HS-27A (cell line): ENCODE results near the gene LDHD.

Experiments used
- DNase-seq: peaks from one replicate; pipeline ENCODE4 v3.0.0-alpha.2; 2012; ENCODE audit warnings: low read depth, missing footprints

The LDHD gene

GRCh38 chr16:75079346-75079926 is 37.1 kb downstream of the LDHD start:
- DNase-seq, result no peak

DNA sequence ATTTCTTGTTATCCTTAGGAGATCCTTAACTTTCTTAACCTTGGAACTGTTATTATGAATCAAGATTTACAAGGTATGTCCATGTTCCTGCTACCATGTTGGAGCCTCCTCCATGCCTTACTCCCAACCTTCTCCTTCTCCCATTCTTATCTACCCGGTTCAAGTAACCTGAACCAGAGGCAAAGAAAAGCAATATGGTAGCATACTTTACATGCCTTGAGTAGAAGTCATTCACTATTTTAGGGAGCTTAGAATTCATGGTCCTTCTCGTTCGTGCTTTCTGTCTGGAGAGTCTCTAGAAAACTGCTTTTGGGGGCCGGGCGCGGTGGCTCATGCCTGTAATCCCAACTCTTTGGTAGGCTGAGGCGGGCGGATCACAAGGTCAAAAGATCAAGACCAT is 37.7 kb downstream of the LDHD start:
- no peak for DNase-seq

- no peak for DNase-seq
Measured at GRCh38 chr16:75075688-75076268, 40.8 kb downstream of the LDHD start.

DNA sequence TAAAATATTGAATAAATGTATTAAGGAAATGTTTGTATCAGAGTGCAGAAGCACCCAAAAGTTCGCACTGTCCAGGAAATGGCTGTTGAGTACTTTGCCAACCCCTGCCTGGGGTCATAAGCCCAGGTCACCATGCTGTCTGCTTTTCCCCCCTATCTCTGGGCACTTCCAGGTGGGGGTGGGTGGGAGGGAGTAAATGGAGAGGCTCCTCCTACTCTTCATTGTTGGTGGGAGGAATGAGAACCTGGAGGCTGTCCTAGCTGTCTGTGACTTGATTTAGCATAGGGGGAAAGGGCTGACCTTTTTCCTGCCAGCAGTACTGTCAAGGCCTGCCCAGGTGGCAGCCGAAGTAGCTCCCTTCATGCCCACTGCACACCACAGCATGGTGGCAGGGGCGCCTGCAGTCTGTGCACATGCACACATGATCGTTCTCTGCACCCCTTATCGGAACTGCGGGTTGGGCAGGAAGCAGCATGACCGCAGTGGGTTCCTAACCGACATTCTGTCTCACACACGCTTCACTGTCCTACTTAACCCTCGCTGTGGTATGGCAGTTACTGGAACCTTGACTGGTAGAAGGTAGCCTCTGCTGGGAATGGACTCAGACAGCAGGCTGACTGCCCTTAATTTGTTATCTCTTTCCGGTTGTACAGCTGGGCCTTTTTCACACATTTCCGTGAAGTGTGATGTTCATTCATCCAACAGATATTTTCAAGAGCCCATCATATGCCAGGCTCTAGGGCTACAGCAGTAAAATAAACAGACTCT is 41.5 kb downstream of the LDHD start:
- no peak for DNase-seq

DNA sequence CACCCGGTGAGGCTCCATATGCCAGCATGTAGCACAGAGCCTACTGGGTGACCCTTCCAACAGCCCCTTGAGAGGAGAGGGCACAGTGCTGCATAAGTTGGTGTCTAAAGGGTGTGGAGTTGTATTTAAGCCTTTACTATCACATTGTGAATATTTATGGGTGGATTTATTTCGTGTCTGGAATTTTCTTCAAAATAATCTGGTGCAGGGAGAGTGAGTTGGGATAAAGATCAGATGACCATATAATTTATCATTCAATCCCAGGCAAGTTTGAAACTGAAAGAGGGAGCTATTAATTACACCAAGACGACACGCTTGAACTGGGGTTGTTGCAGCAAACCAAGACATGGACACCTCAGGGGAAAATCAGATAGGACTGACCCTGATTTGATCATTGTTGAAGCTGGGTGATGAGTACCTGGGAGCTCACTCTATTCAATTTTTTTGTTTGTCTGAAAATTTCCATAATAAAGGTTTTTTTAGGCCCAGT is 42.2 kb downstream of the LDHD start:
- DNase-seq, result no peak

GRCh38 chr16:75073545-75074303 is 42.9 kb downstream of the LDHD start:
- DNase-seq, result no peak

DNA sequence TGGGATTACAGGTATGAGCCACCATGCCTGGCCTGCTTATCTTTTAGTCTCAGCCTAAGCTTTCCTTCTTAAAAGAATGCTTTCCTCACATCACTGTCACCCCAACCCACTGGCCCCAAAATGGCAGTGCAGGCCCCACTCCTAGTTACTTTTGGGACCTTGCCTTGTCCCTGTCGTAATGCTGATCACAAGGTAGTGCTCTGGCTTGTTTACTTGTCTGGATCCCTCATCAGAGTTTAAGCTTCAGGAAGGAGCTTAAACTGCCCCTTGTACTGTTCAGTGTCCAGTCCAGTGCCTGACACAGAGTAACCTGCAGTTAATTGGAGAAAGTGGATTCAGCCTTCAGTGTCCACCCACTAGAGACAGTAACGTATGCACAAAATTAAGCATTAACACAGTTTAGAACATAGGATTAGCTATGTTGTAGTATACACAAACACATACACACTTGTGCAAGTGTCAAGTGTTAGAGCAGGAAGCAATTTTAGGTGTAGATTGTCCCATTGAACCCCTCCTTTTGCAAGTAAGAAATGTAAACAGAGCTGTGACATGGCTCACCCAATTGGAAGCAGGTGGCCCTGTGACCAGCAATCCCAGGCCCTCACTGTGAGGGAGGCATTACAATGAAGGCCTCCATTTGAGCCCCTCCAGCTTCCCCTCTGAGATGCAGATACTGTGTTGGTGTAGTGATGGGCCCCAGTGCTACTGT is 44.2 kb downstream of the LDHD start:
- no peak for DNase-seq

DNA sequence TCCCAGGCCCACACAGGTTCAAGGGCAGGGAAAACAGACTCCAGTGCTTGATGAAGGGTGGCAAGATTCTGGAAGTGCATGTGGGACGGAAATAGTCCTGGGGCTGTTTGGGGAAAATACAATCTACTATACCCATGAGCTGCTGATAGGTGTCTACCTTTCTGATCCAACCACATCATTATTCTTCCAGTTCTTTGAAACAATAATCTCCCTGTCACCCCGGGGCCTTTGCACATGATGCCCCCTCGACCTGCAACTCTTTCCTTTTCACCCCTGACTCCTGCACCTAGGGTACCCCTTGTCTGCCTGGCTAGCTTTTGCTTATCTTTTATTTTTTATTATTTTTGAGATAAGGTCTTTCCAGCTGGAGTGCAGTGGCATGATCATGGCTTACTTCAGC is 45.0 kb downstream of the LDHD start:
- DNase-seq, result no peak

- no peak for DNase-seq
Measured at GRCh38 chr16:75070012-75070841, 46.4 kb downstream of the LDHD start.

DNA sequence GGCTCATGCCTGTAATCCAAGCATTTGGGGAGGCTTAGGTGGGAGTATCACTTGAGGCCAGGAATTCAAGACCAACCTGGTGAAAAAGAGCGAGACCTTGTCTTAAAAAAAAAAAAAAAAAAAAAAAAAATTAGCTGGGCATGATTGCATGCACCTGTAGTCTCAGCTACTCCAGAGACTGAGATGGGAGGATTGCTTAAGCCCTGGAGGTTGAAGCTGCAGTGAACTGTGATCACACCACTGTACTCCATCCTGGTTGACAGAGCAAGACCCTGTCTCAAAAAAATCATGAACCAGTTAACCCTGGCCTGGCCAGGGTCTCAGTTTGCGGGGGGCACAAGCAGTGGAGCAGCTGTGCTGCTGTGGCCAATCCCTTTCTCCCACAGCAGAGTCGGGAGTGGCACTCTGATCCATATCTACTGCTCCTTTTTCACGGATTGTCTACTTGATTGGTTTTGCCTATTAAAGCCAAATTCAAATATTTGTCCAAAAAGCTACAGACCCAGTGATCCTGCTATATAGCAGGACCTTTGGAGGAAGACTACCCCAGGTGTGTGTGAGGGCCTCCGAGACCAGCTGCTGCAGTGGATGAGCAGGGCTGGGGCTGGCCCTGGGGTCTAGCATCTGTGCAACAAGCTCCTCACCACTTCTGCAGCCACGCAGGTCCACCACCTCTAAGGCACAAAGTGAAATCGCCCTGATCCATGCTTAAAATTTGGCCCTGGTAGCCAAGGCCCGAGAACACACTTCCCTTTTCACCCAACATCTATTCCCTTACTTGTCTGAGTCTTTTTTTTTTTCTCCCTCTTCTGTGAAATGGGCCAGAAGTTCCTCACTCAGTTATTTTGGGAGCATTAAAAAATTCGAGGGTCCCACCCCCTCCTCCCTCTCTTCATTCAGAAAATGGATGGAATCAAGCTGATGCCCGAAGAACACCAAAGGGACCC is 48.2 kb downstream of the LDHD start:
- DNase-seq, result no peak

- no peak for DNase-seq
Measured at GRCh38 chr16:75066861-75067447, 49.6 kb downstream of the LDHD start.

DNA sequence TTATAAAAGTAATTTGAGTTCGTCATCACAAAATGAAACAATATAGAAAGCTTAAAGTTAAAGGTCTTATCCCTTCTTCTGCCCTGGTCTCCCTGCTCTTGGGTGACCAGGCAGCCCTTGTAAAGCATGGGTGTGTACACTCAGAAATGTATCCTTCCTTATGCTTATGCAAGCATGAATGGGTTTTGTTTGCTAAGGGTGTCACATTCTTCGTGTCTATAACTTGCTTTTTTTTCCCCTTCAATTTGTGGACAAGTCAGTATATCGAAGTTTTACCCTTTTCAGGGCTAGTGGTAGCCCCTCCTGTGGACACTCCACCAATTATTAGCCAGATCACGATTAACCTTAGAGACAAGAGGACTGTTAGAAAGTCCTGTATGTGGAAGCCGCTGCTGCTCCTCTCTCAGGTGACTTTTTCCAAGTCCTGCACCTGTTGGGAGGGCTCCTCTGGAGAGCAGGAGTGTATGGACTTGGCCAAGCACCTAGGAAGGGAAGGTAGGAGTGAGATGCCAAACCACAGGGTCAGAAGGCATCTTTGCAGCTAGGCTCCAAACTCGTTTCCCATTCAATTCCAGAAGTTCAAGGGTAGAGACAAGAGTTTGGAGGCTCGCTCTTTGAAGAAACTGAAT is 50.9 kb downstream of the LDHD start:
- DNase-seq, result no peak

GRCh38 chr16:75065149-75065505 is 51.5 kb downstream of the LDHD start:
- no peak for DNase-seq

- DNase-seq, result no peak
Measured at GRCh38 chr16:75064403-75065148, 52.0 kb downstream of the LDHD start.

DNA sequence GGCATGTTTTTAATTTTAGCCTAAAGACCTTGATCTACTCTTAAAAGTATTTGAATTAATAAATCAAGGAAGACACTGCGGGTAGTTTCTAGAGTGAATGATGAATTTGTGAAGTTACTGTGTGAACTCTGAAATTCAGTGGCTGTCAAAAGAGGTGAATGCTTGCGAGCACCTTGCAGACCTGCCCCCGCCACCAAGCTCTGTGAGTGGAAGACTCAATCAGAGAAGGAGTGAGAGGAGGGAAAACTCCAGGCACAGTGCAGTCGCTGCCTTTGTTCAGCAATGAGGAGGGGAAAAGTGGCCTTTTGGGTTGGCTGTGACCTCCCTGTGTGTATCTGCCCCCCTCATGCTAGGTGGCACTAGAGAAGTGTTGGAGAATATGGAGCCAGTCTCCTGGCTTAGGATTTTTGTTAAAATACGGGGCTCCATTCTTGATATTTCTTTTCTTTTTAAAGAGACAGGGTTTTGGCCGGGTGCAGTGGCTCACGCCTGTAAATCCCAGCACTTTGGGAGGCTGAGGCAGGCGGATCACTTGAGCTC is 53.0 kb downstream of the LDHD start:
- no peak for DNase-seq

- DNase-seq, result no peak
Measured at GRCh38 chr16:75062976-75063346, 53.6 kb downstream of the LDHD start.

DNA sequence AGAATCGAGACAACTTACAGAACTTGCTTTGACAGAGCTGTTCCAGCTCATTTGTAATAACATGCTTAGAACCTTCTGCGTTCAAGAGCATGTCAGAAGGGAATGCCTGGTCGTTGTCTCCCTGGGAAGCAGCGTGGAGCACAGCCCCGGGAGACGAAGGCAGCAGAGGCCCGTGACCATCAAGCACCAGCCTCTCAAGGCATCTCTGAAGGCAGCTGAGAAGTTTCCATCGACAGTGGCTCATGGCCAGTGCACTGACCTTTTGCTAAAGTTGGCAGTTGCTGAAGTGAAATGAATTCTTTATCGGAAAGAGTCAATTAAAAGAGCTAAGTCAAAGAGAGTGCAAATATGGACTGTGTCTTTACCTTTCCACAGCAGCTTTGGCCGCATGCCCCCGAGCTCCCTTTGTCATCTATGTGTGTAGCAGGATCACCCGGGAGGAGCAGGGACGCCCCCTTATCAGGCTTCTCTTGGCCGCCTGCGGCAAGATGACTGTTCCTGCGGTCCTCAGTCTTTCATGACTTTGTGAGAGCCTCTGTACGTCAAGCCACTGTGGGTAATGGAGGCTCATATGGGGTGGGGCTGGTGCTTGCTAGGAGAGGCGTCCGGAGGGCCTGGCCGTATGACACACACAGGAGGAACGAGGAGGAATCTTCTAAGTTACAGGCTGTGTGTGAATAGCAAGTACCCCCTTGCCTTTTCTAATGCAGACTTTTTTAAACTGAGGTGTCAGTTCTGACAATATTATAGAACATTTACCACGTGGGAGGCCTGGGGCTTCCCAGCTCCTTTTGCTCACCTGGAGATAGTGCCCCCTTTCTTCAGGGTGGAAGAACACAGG is 54.2 kb downstream of the LDHD start:
- DNase-seq, result no peak
